ENCODE results near the gene ACSF2. TPM values are rescaled to one million over a fixed set of nuclear protein-coding genes. Genes with fewer than 3 reads are reported as not detected.

Gene ACSF2
- polyA plus RNA-seq, 1 donor from 2014 or later: not detected

- Histone ChIP-seq H3K4me3 (ENCODE audit: low read length) (no peak overlapping the region), H3K27me3 (ENCODE audit: insufficient read depth, low read depth, low read length) (no peaks in the 10 kb centered on the region), H3K27ac (ENCODE audit: low read length) (no peak overlapping the region), H3K4me2 (ENCODE audit: low read length) (no peak overlapping the region), H3K9me2 (ENCODE audit: insufficient read depth, low read length) (no peaks in the 10 kb centered on the region), H4K20me1 (ENCODE audit: insufficient read depth) (no peaks in the 10 kb centered on the region), H3K36me3 (ENCODE audit: insufficient read depth, low read length) (no peaks in the 10 kb centered on the region), H3K9ac (ENCODE audit: low read length) (no peak overlapping the region), H3K79me2 (replicated peaks; ENCODE audit: insufficient read depth, low read length) (no peaks in the 10 kb centered on the region), H3F3A (ENCODE audit: insufficient read depth, low read length, poor library complexity, severe bottlenecking) (no peaks in the 10 kb centered on the region), H3K9me3 (ENCODE audit: low read length) (no peaks in the 10 kb centered on the region), H2AFZ (ENCODE audit: low read depth, low read length) (no peak overlapping the region)
- TF ChIP-seq CTCF (IDR thresholded peaks at IDR 0.05; ENCODE audit: poor library complexity, severe bottlenecking) (no peak), RAD21 (conservative IDR thresholded peaks at IDR 0.05) (no peak), MXI1 (conservative IDR thresholded peaks at IDR 0.05; ENCODE audit: poor library complexity, severe bottlenecking) (no peak), EP300 (conservative IDR thresholded peaks at IDR 0.05; ENCODE audit: poor library complexity, severe bottlenecking) (no peak), POLR2AphosphoS5 (IDR thresholded peaks at IDR 0.05) (no peak), REST (IDR thresholded peaks at IDR 0.05; ENCODE audit: borderline replicate concordance) (no peak), EZH2 (IDR thresholded peaks at IDR 0.05; ENCODE audit: borderline replicate concordance, insufficient read depth, low read length, poor library complexity, severe bottlenecking) (no peak), SMC3 (conservative IDR thresholded peaks at IDR 0.05; ENCODE audit: poor library complexity) (no peak), TAF1 (IDR thresholded peaks at IDR 0.05; ENCODE audit: low read depth) (no peak)
These were observed 50.7 kb downstream of the ACSF2 start for GRCh38 chr17:50476545-50477315.

GRCh38 chr17:50477976-50478375, 52.0 kb downstream of the ACSF2 start:
- Histone ChIP-seq H2AFZ (ENCODE audit: low read depth, low read length) (peak overlapping the region; percentile 93), H3K4me3 (ENCODE audit: low read length) (peak overlapping the region; percentile 92), H3K9ac (ENCODE audit: low read length) (peak overlapping the region; percentile 79), H3K9me3 (ENCODE audit: low read length) (no peaks in the 10 kb centered on the region), H3F3A (ENCODE audit: insufficient read depth, low read length, poor library complexity, severe bottlenecking) (no peaks in the 10 kb centered on the region), H3K27ac (ENCODE audit: low read length) (peak overlapping the region; percentile 87), H3K36me3 (ENCODE audit: insufficient read depth, low read length) (no peaks in the 10 kb centered on the region), H4K20me1 (ENCODE audit: insufficient read depth) (no peaks in the 10 kb centered on the region), H3K9me2 (ENCODE audit: insufficient read depth, low read length) (no peaks in the 10 kb centered on the region), H3K79me2 (replicated peaks; ENCODE audit: insufficient read depth, low read length) (no peaks in the 10 kb centered on the region), H3K27me3 (ENCODE audit: insufficient read depth, low read depth, low read length) (no peaks in the 10 kb centered on the region), H3K4me2 (ENCODE audit: low read length) (peak overlapping the region; percentile 44)
- no peak for TF ChIP-seq EZH2 (IDR thresholded peaks at IDR 0.05; ENCODE audit: borderline replicate concordance, insufficient read depth, low read length, poor library complexity, severe bottlenecking)
- TF ChIP-seq MXI1 (conservative IDR thresholded peaks at IDR 0.05; ENCODE audit: poor library complexity, severe bottlenecking): no peak
- no peak for TF ChIP-seq POLR2AphosphoS5 (IDR thresholded peaks at IDR 0.05)
- TF ChIP-seq REST (IDR thresholded peaks at IDR 0.05; ENCODE audit: borderline replicate concordance): no peak
- TF ChIP-seq RAD21 (conservative IDR thresholded peaks at IDR 0.05): no peak
- no peak for TF ChIP-seq EP300 (conservative IDR thresholded peaks at IDR 0.05; ENCODE audit: poor library complexity, severe bottlenecking)
- no peak for TF ChIP-seq TAF1 (IDR thresholded peaks at IDR 0.05; ENCODE audit: low read depth)
- no peak for TF ChIP-seq SMC3 (conservative IDR thresholded peaks at IDR 0.05; ENCODE audit: poor library complexity)
- no peak for TF ChIP-seq CTCF (IDR thresholded peaks at IDR 0.05; ENCODE audit: poor library complexity, severe bottlenecking)

All from neural cell (in vitro differentiated cells).